Upper lobe of left lung (tissue), 6 donors: Measurements from ENCODE around the gene LATS2. TPM values are rescaled to one million over a fixed set of nuclear protein-coding genes. Genes with fewer than 3 reads are reported as not detected.

Source experiments
- ATAC-seq, 2 donors: fragments of 200-7000 bp; cut with Tn5 transposase; one replicate each; pipeline ENCODE4 v1.9.1; 2022; ENCODE audit warnings: mild to moderate bottlenecking in 2 of 2, moderate library complexity in 2 of 2; ENCODE audit not compliant: low FRiP score in 2 of 2
- DNase-seq, 2 donors: peaks; one replicate each; pipeline ENCODE4 v3.0.0-alpha.2; 2019 to 2020
- H3K27ac ChIP-seq, 4 donors: fragments of 200-600 bp; sonication (generic); one replicate each; pipeline ENCODE4 v1.5.1; 2016 to 2019
- H3K27me3 ChIP-seq, 4 donors: fragments of 200-600 bp; sonication (generic); one replicate each; pipeline ENCODE4 v1.5.1; 2017 to 2019
- H3K36me3 ChIP-seq, 4 donors: fragments of 200-600 bp; sonication (generic); one replicate each; pipeline ENCODE4 v1.5.1; 2016 to 2019
- H3K4me1 ChIP-seq, 4 donors: fragments of 200-600 bp; sonication (generic); one replicate each; pipeline ENCODE4 v1.5.1; 2018 to 2019
- H3K4me3 ChIP-seq, 4 donors: fragments of 200-600 bp; sonication (generic); one replicate each; pipeline ENCODE4 v1.5.1; 2017 to 2019; ENCODE audit warnings: mild to moderate bottlenecking in 2 of 4, moderate library complexity in 1 of 4
- H3K9me3 ChIP-seq, 4 donors: fragments of 200-600 bp; sonication (generic); one replicate each; pipeline ENCODE4 v1.5.1; 2018 to 2019
- CTCF ChIP-seq, 6 experiments: fragments of 450-650 bp in 4 of 6; fragments of 200-600 bp in 2 of 6; sonication (generic) in 2 of 6; IDR thresholded peaks; one replicate each; pipeline ENCODE4 v1.5.1; 2016 to 2019; ENCODE audit warnings: antibody characterized with exemption in 6 of 6
- EP300 ChIP-seq, 4 donors: sonication (generic); formaldehyde crosslinking; IDR thresholded peaks; one replicate each; pipeline ENCODE4 v1.5.1; 2017; ENCODE audit warnings: antibody characterized with exemption in 4 of 4, control low read depth in 2 of 4
- POLR2A ChIP-seq, 4 donors: fragments of 450-650 bp; IDR thresholded peaks; one replicate each; pipeline ENCODE4 v1.5.1; 2016 to 2017; ENCODE audit warnings: antibody characterized with exemption in 4 of 4, mild to moderate bottlenecking in 2 of 4
- POLR2AphosphoS5 ChIP-seq, 2 donors: sonication (generic); formaldehyde crosslinking; IDR thresholded peaks; one replicate each; pipeline ENCODE4 v1.5.1; 2017; ENCODE audit warnings: antibody characterized with exemption in 2 of 2
- WGBS, 2 donors: methylation state at CpG; one replicate each; pipeline ENCODE4 v1.1.5; 2017 to 2018; 5-methylcytosine and 5-hydroxymethylcytosine counted together
- total RNA-seq, 6 donors: library from RNA; depleted of rRNA in 4 of 6; stranded (reverse); fragments of >200 nt in 4 of 6; gene quantifications; one replicate each; pipeline versions ENCODE4 v1.1.0 to v1.2.1, GENCODE V29; 2016 to 2021
- donor health status: DM: no; HTN: no; CAD: no; lungs with moderate emphysema.
- donor health status: DM: no; HTN: yes; CAD: no; lungs with severe emphysema.

LATS2 gene
- total RNA-seq, 6 donors from 2014 or later, result 26.2 to 44.4 (median 39.5) TPM

DNA sequence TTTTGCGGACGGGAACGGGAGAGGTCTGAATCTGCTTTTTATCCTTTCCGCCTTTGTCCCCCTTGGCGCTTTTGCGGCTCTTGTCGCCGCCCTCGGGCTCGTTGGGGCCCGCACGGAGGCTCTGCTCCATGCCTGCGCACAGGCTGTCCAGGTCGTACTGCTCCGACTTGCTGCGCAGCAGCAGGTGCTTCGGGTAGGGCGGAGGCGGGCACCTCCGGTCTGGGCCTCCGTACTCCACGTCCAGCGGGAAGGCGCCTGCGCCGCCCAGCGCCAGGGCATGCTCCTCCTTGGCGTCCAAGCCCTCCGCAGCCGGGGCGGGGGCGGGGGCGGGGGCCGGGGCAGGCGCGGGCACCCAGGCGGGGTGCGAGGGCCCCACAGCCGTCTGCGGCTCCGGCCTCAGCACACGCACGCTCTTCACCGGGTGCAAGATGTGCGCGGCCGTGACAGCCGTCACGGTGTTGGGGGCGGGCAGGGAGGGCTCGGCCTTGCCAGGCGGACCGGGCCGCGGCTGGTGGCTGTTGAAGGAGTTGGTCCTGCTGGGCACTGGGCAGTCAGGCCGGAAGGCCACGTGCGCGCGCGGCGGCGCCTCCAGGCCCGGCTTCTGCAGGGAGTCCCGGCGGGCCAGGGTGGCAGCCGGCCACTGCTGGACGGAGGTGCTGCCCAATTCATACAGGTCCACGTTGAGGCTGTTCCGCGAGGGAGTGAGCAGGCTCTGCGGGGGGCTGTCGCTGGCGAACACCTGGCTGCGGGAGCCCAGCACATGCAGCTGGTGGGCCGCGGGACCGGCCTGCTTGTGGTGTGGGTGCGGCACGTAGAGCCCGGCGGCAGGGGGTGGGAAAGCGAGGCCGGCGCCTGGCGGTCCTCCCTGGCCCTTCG is 73.1 kb downstream of the LATS2 start:
- H3K27ac ChIP-seq, result no peak overlapping the region
- 96% methylated on average over 67 to 68 of the region's 87 CpGs for WGBS, 2 donors
- TF ChIP-seq CTCF (IDR thresholded peaks at IDR 0.05) (no peak), POLR2AphosphoS5 (IDR thresholded peaks at IDR 0.05) (no peak), POLR2A (IDR thresholded peaks at IDR 0.05) (no peak), EP300 (IDR thresholded peaks at IDR 0.05) (no peak)
- DNase-seq, result peak in 1 of 2 donors; percentile 83
- ATAC-seq, result no peak
- no peaks in the 10 kb centered on the region for H3K9me3 ChIP-seq
- H3K4me1 ChIP-seq, result no peaks in the 10 kb centered on the region
- no peaks in the 10 kb centered on the region for H3K27me3 ChIP-seq
- H3K4me3 ChIP-seq, result no peak overlapping the region
- H3K36me3 ChIP-seq, result peaks cover 10 to 79% (median 52%) of the 10 kb centered on the region in 4 donors

DNA sequence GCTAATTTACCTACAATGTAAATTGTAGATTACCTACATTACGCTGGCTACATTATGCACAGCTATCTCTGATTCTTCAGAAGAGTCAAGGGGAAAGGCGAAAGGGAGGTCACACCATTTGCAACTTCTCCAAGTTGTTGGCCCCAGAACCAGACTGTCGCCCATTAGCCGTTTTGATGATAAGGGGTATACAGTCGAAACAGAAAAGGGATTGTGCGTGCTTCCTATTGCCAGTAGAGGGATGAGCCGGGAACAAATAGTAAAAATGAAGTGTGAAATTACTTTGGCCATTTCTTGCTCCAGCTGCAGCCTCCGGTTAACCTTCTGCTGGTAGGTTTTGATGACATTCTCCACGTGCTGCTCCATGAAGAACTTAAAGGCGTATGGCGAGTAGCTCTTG is 73.8 kb downstream of the LATS2 start:
- DNase-seq (no peak), ATAC-seq (no peak)
- H3K27ac ChIP-seq, result no peak overlapping the region
- 82 to 89% methylated on average over 11 of the region's 11 CpGs for WGBS, 2 donors
- H3K27me3 ChIP-seq, result no peaks in the 10 kb centered on the region
- H3K4me1 ChIP-seq, result no peaks in the 10 kb centered on the region
- H3K4me3 ChIP-seq, result no peak overlapping the region
- H3K36me3 ChIP-seq, result peaks cover 10 to 86% (median 57%) of the 10 kb centered on the region in 4 donors
- H3K9me3 ChIP-seq, result no peaks in the 10 kb centered on the region
- TF ChIP-seq EP300 (IDR thresholded peaks at IDR 0.05) (no peak), POLR2AphosphoS5 (IDR thresholded peaks at IDR 0.05) (no peak), CTCF (IDR thresholded peaks at IDR 0.05) (no peak), POLR2A (IDR thresholded peaks at IDR 0.05) (no peak)

GRCh38 chr13:20984879-20985278 is 76.5 kb downstream of the LATS2 start:
- Histone ChIP-seq H3K4me3 (no peak overlapping the region), H3K27ac (no peak overlapping the region), H3K4me1 (no peaks in the 10 kb centered on the region), H3K36me3 (peaks cover 28 to 90% (median 72%) of the 10 kb centered on the region in 4 donors), H3K9me3 (no peaks in the 10 kb centered on the region), H3K27me3 (no peaks in the 10 kb centered on the region)
- 87 to 89% methylated on average over 2 of the region's 2 CpGs for WGBS, 2 donors
- TF ChIP-seq EP300 (IDR thresholded peaks at IDR 0.05), result no peak
- no peak for ATAC-seq
- no peak for DNase-seq

DNA sequence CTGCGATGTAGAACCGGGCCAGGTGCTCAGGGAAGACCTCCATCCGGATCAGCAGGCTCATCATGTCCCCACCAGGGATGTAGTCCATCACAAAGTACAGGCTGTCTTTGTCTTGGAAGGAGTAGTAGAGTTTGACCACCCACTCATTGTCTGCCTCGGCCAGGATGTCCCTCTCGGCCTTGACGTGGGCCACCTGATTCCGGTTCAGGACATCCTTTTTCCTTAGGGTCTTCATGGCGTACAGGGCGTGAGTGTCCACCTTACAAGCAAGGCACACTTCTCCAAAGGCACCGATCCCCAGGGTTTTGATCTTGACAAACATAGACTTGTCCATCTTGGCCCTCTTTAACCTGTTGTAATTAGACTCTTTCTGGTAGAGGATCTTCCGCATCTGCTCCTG is 78.0 kb downstream of the LATS2 start:
- Histone ChIP-seq H3K27ac (no peak overlapping the region), H3K9me3 (no peaks in the 10 kb centered on the region), H3K36me3 (peaks cover 32 to 90% (median 69%) of the 10 kb centered on the region in 4 donors), H3K27me3 (no peaks in the 10 kb centered on the region), H3K4me1 (no peaks in the 10 kb centered on the region), H3K4me3 (no peak overlapping the region)
- ATAC-seq (no peak), DNase-seq (no peak)
- no peak for TF ChIP-seq POLR2AphosphoS5 (IDR thresholded peaks at IDR 0.05)
- no peak for TF ChIP-seq CTCF (IDR thresholded peaks at IDR 0.05)
- TF ChIP-seq POLR2A (IDR thresholded peaks at IDR 0.05), result no peak
- no peak for TF ChIP-seq EP300 (IDR thresholded peaks at IDR 0.05)
- WGBS, 2 donors, result 95 to 98% methylated on average over 9 to 11 of the region's 11 CpGs

- Histone ChIP-seq H3K36me3 (peaks cover 27 to 87% (median 55%) of the 10 kb centered on the region in 4 donors), H3K4me1 (no peaks in the 10 kb centered on the region), H3K4me3 (no peak overlapping the region), H3K27me3 (no peaks in the 10 kb centered on the region), H3K27ac (no peak overlapping the region), H3K9me3 (no peaks in the 10 kb centered on the region)
- ATAC-seq, result peak in 1 of 2 donors; percentile 41
- TF ChIP-seq CTCF (IDR thresholded peaks at IDR 0.05) (no peak), EP300 (IDR thresholded peaks at IDR 0.05) (no peak), POLR2AphosphoS5 (IDR thresholded peaks at IDR 0.05) (no peak), POLR2A (IDR thresholded peaks at IDR 0.05) (no peak)
- WGBS, 2 donors, result 94 to 95% methylated on average over 18 of the region's 18 CpGs
- no peak for DNase-seq
Observed at GRCh38 chr13:20981370-20982095, 79.9 kb downstream of the LATS2 start.
